Trophoblast cell (in vitro differentiated cells and primary cell): Measurements from ENCODE around the gene PSD4.
A peak's percentile ranks its signal among the peaks of the same experiment; 100 is the strongest.

ENCODE experiments used
- DNase-seq, 2 donors: peaks; one replicate each; pipeline ENCODE4 v3.0.0-alpha.2; 2016
- H2AFZ ChIP-seq: 2 replicates; pipeline ENCODE4 v1.6.1; 2013; ENCODE audit warnings: low read length, moderate library complexity, mild to moderate bottlenecking; ENCODE audit not compliant: insufficient read depth, poor library complexity
- H2AK5ac ChIP-seq: 2 replicates; pipeline ENCODE4 v1.6.1; 2013; ENCODE audit warnings: mild to moderate bottlenecking, low read length
- H2BK120ac ChIP-seq: 2 replicates; pipeline ENCODE4 v1.6.1; 2013; ENCODE audit warnings: low read length, mild to moderate bottlenecking, moderate library complexity; ENCODE audit not compliant: insufficient read depth, poor library complexity
- H2BK12ac ChIP-seq: 2 replicates; pipeline ENCODE4 v1.6.1; 2013; ENCODE audit warnings: mild to moderate bottlenecking, low read length, moderate library complexity
- H2BK5ac ChIP-seq: 2 replicates; pipeline ENCODE4 v1.6.1; 2013; ENCODE audit warnings: low read length, low read depth, moderate library complexity, mild to moderate bottlenecking; ENCODE audit not compliant: poor library complexity
- H3K14ac ChIP-seq: 2 replicates; pipeline ENCODE4 v1.6.1; 2013; ENCODE audit warnings: mild to moderate bottlenecking, low read length
- H3K18ac ChIP-seq: 2 replicates; pipeline ENCODE4 v1.6.1; 2013; ENCODE audit warnings: mild to moderate bottlenecking, low read length
- H3K23ac ChIP-seq: 2 replicates; pipeline ENCODE4 v1.6.1; 2013; ENCODE audit warnings: low read length
- H3K27ac ChIP-seq: 2 replicates; pipeline ENCODE4 v1.5.1; 2013; ENCODE audit warnings: low read depth, mild to moderate bottlenecking, inconsistent platforms, low read length, moderate library complexity
- H3K27me3 ChIP-seq: 2 replicates; pipeline ENCODE4 v1.6.1; 2013; ENCODE audit warnings: inconsistent platforms, mild to moderate bottlenecking, low read length, moderate library complexity; ENCODE audit not compliant: insufficient read depth
- H3K36me3 ChIP-seq, 2 experiments: 1 replicate in 1 of 2; 2 replicates in 1 of 2; pipeline ENCODE4 v1.6.1; 2013; ENCODE audit warnings: low read length in 2 of 2, mild to moderate bottlenecking in 2 of 2, moderate library complexity in 1 of 2; ENCODE audit not compliant: insufficient read depth in 2 of 2, control insufficient read depth in 1 of 2
- H3K4ac ChIP-seq: 2 replicates; pipeline ENCODE4 v1.6.1; 2013; ENCODE audit warnings: low read depth, mild to moderate bottlenecking, low read length, moderate library complexity
- H3K4me1 ChIP-seq, 2 experiments: 1 replicate in 1 of 2; 2 replicates in 1 of 2; pipeline ENCODE4 v1.6.1; 2013; ENCODE audit warnings: low read length in 2 of 2, mild to moderate bottlenecking in 2 of 2, moderate library complexity in 1 of 2; ENCODE audit not compliant: insufficient read depth in 2 of 2, control insufficient read depth in 1 of 2
- H3K4me2 ChIP-seq: 2 replicates; pipeline ENCODE4 v1.6.1; 2013; ENCODE audit warnings: inconsistent platforms, mild to moderate bottlenecking, low read length, moderate library complexity
- H3K4me3 ChIP-seq: 2 replicates; pipeline ENCODE4 v1.5.1; 2013; ENCODE audit warnings: mild to moderate bottlenecking, low read depth, low read length, inconsistent platforms
- H3K79me1 ChIP-seq: one replicate; pipeline ENCODE4 v1.6.1; 2013; ENCODE audit warnings: low read length
- H3K79me2 ChIP-seq: 2 replicates; pipeline ENCODE4 v1.6.1; 2013; ENCODE audit warnings: low read length, mild to moderate bottlenecking; ENCODE audit not compliant: control insufficient read depth, insufficient read depth, poor library complexity
- H3K9ac ChIP-seq: 2 replicates; pipeline ENCODE4 v1.6.1; 2013; ENCODE audit warnings: mild to moderate bottlenecking, low read length
- H3K9me3 ChIP-seq: 2 replicates; pipeline ENCODE4 v1.6.1; 2013; ENCODE audit warnings: low read depth, mild to moderate bottlenecking, control low read depth, inconsistent platforms, low read length; ENCODE audit not compliant: insufficient read depth
- H4K12ac ChIP-seq: 2 replicates; pipeline ENCODE4 v1.6.1; 2013; ENCODE audit warnings: low read depth, mild to moderate bottlenecking, low read length, moderate library complexity
- H4K8ac ChIP-seq: 2 replicates; pipeline ENCODE4 v1.6.1; 2013; ENCODE audit warnings: low read depth, mild to moderate bottlenecking, low read length, moderate library complexity
- H4K91ac ChIP-seq: one replicate; pipeline ENCODE4 v1.6.1; 2013; ENCODE audit warnings: low read depth, mild to moderate bottlenecking, low read length, moderate library complexity
- WGBS: extraction: QIAGEN DNeasy Blood & Tissue Kit; methylation state at CpG from one replicate; pipeline ENCODE4 v1.1.7; 2013; ENCODE audit warnings: missing lambda C conversion rate; ENCODE audit not compliant: insufficient read length, insufficient coverage; ENCODE audit errors: extremely low coverage; 5-methylcytosine and 5-hydroxymethylcytosine counted together

The PSD4 gene

GRCh38 chr2:113201496-113202304 is 27.9 kb downstream of the PSD4 start:
- H3K27me3 ChIP-seq, result no peaks in the 10 kb centered on the region
- no peak overlapping the region for H4K8ac ChIP-seq
- H3K4me2 ChIP-seq, result no peak overlapping the region
- H2BK12ac ChIP-seq, result no peak overlapping the region
- H3K27ac ChIP-seq, result no peak overlapping the region
- H2AFZ ChIP-seq, result no peak overlapping the region
- H4K12ac ChIP-seq, result no peak overlapping the region
- no peak overlapping the region for H2AK5ac ChIP-seq
- H4K91ac ChIP-seq, result no peak overlapping the region
- no peak overlapping the region for H3K4ac ChIP-seq
- H3K9me3 ChIP-seq, result no peaks in the 10 kb centered on the region
- no peak overlapping the region for H3K9ac ChIP-seq
- peaks cover 19 to 20% of the 10 kb centered on the region in 2 experiments for H3K36me3 ChIP-seq
- no peak for DNase-seq
- peaks cover 5% of the 10 kb centered on the region for H3K79me2 ChIP-seq
- no peak overlapping the region for H3K23ac ChIP-seq
- no CpG with 5 or more reads among the region's 8 CpGs for WGBS
- H3K4me3 ChIP-seq, result no peak overlapping the region
- H3K14ac ChIP-seq, result no peak overlapping the region
- H3K4me1 ChIP-seq, result peaks cover 3% of the 10 kb centered on the region in 2 experiments
- peaks cover 6% of the 10 kb centered on the region for H3K79me1 ChIP-seq
- no peak overlapping the region for H2BK5ac ChIP-seq
- H2BK120ac ChIP-seq, result no peak overlapping the region
- no peak overlapping the region for H3K18ac ChIP-seq

GRCh38 chr2:113202305-113203216 is 28.8 kb downstream of the PSD4 start:
- DNase-seq, result no peak

GRCh38 chr2:113203217-113203530 is 29.4 kb downstream of the PSD4 start:
- Histone ChIP-seq H3K27me3 (no peaks in the 10 kb centered on the region), H4K12ac (no peak overlapping the region), H3K9ac (no peak overlapping the region), H3K79me1 (peaks cover 6% of the 10 kb centered on the region), H4K91ac (no peak overlapping the region), H3K4me2 (no peak overlapping the region), H3K9me3 (no peaks in the 10 kb centered on the region), H2AFZ (no peak overlapping the region), H3K4ac (no peak overlapping the region), H2AK5ac (no peak overlapping the region), H3K14ac (no peak overlapping the region), H3K4me1 (peaks cover 3% of the 10 kb centered on the region in 2 experiments), H3K79me2 (peaks cover 5% of the 10 kb centered on the region), H3K36me3 (peaks cover 13 to 16% of the 10 kb centered on the region in 2 experiments), H3K4me3 (no peak overlapping the region), H2BK120ac (no peak overlapping the region), H3K27ac (no peak overlapping the region), H2BK5ac (no peak overlapping the region), H2BK12ac (no peak overlapping the region), H3K23ac (no peak overlapping the region), H4K8ac (no peak overlapping the region), H3K18ac (no peak overlapping the region)
- DNase-seq, result no peak

More at GRCh38 chr2:113202305-113203216, 28.8 kb downstream of the PSD4 start:
- no CpG with 5 or more reads among the region's 13 CpGs for WGBS
- Histone ChIP-seq H3K27ac (no peak overlapping the region), H3K9me3 (no peaks in the 10 kb centered on the region), H2BK12ac (no peak overlapping the region), H4K12ac (no peak overlapping the region), H3K79me2 (peaks cover 5% of the 10 kb centered on the region), H2AFZ (no peak overlapping the region), H3K4me2 (no peak overlapping the region), H2AK5ac (no peak overlapping the region), H4K8ac (no peak overlapping the region), H3K14ac (no peak overlapping the region), H3K9ac (no peak overlapping the region), H3K4me3 (no peak overlapping the region), H3K23ac (no peak overlapping the region), H3K79me1 (peaks cover 6% of the 10 kb centered on the region), H2BK5ac (no peak overlapping the region), H3K4me1 (peaks cover 3% of the 10 kb centered on the region in 2 experiments), H3K18ac (no peak overlapping the region), H3K27me3 (no peaks in the 10 kb centered on the region), H2BK120ac (no peak overlapping the region), H4K91ac (no peak overlapping the region), H3K4ac (no peak overlapping the region), H3K36me3 (peaks cover 16 to 20% of the 10 kb centered on the region in 2 experiments)

GRCh38 chr2:113203901-113204519 is 30.2 kb downstream of the PSD4 start:
- Histone ChIP-seq H3K14ac (no peak overlapping the region), H3K4me1 (no peaks in the 10 kb centered on the region), H3K9ac (no peak overlapping the region), H3K27me3 (no peaks in the 10 kb centered on the region), H3K79me2 (no peaks in the 10 kb centered on the region), H2BK120ac (no peak overlapping the region), H3K23ac (no peak overlapping the region), H3K36me3 (peaks cover 13 to 16% of the 10 kb centered on the region in 2 experiments), H3K18ac (no peak overlapping the region), H4K91ac (no peak overlapping the region), H2BK12ac (no peak overlapping the region), H3K4me2 (no peak overlapping the region), H2BK5ac (no peak overlapping the region), H2AFZ (no peak overlapping the region), H4K12ac (no peak overlapping the region), H3K27ac (no peak overlapping the region), H3K4me3 (no peak overlapping the region), H3K4ac (no peak overlapping the region), H4K8ac (no peak overlapping the region), H2AK5ac (no peak overlapping the region), H3K9me3 (no peaks in the 10 kb centered on the region), H3K79me1 (peaks cover under 1% of the 10 kb centered on the region)
- DNase-seq, result peak; percentile 75 to 88
- no CpG with 5 or more reads among the region's 5 CpGs for WGBS
